Fibroblast of the aortic adventitia (primary cell): ENCODE data around the gene LDB3. TPM values are rescaled to one million over a fixed set of nuclear protein-coding genes. Genes with fewer than 3 reads are reported as not detected.

Experiments
- DNase-seq: peaks from one replicate; pipeline ENCODE4 v3.0.0-alpha.2; 2010; ENCODE audit warnings: low read depth
- H3K4me3 ChIP-seq: 2 replicates; pipeline ENCODE4 v1.5.1; 2011; ENCODE audit warnings: low read depth, mild to moderate bottlenecking, control low read depth, low read length, moderate library complexity
- total RNA-seq: library from RNA; depleted of rRNA; stranded (reverse); fragments of >200 nt; gene quantifications from 2 replicates; pipeline ENCODE4 v1.2.3, GENCODE V29; 2012; ENCODE audit warnings: low replicate concordance
- TF ChIP-seq, protein P1 (sequence below): IDR thresholded peaks from 2 replicates; pipeline ENCODE4 v1.5.1; 2011; ENCODE audit warnings: mild to moderate bottlenecking, low read length, control low read depth, inconsistent platforms; ENCODE audit not compliant: insufficient read depth

The LDB3 gene
- total RNA-seq, 1 donor: under 0.01 TPM

DNA sequence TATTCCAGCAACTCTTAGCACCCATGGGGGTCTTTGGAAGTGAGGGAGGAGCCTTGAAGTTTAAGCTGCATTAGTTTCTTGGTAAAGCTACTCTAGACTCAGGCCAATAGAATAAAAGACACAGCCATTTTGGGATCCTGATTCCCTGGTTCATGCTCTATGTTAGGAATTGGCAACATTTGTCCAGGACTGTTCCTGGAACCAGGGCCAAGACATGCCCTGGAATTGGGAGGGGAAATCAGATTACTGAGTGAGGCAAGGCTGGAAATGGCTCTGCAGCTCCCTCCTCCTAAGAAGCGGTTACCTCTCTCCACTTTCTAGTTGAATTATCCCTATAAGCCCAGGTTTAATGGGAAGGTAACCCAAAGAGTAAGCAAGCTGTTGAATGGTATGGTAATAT is 73.9 kb downstream of the LDB3 start:
- DNase-seq: no peak
- no peak overlapping the region for H3K4me3 ChIP-seq
- TF ChIP-seq, protein P1, sequence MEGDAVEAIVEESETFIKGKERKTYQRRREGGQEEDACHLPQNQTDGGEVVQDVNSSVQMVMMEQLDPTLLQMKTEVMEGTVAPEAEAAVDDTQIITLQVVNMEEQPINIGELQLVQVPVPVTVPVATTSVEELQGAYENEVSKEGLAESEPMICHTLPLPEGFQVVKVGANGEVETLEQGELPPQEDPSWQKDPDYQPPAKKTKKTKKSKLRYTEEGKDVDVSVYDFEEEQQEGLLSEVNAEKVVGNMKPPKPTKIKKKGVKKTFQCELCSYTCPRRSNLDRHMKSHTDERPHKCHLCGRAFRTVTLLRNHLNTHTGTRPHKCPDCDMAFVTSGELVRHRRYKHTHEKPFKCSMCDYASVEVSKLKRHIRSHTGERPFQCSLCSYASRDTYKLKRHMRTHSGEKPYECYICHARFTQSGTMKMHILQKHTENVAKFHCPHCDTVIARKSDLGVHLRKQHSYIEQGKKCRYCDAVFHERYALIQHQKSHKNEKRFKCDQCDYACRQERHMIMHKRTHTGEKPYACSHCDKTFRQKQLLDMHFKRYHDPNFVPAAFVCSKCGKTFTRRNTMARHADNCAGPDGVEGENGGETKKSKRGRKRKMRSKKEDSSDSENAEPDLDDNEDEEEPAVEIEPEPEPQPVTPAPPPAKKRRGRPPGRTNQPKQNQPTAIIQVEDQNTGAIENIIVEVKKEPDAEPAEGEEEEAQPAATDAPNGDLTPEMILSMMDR: no peak

DNA sequence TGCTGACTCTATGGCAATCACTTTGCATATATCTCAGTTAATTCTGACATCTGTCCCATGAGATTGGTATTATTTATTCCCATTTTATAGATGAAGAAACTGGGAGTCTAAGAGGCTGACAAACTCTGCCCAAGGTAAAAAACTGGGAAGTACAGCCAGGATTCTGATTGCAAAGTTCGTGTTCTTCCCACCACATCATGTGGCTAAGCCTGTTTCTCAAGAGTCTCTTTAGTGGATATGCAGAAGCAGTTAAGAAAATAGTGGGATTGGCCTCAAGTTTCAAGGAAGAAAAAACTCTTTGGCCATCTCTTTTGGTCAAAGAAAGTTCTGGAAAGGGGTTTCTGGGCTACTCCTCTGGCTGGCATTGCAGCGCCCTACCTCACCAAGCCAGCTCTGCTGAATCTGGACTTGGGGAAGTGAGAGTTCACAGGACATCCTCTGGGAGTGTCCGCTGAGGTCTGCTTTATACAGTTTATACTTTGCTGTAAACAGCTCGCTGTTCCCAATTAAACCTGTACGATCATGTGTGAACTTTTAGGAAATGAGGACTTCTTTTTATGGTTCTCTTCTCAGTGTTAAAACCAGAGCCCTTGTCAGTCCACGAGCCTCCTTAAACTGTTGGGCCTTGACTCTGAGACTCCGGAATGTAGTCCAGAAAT is 75.9 kb downstream of the LDB3 start:
- TF ChIP-seq, protein P1: no peak
- no peak overlapping the region for H3K4me3 ChIP-seq
- DNase-seq: peak; percentile 53

DNA sequence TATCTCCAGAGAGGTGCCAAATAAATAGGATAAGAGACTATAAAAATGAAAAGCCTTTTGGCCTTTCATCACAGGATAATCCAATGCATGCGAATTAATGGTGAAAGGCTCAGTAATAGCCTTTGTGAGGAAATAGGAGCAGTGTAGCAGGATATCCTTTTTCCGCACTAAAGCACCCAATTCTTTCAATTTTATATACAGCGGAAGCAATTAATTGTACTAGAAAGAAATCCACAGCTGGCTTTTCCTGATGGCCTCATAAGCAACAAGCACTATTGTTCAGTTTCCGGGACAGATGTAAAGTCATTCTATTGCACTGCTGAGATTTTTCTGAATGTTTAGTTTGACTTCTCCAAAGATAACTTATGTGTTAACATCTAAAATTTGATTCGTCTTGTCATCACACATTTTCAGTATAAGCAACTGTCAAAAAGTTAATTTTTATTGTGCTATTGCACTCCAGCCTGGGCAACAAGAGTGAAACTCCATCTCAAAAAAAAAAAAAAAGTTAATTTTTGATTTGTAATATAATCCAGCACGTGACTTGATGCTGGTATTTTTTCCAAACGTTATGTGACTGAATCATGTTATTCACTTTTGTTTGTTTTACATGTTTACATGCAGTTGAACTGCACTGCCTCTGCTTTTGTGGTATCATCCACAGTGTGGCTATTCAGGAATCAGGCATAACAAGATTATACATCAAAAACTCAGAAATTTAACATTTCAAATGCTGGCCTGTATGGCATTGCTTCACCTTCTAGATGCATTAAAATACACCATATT is 79.7 kb downstream of the LDB3 start:
- TF ChIP-seq, protein P1: no peak
- no peak overlapping the region for H3K4me3 ChIP-seq
- no peak for DNase-seq

DNA sequence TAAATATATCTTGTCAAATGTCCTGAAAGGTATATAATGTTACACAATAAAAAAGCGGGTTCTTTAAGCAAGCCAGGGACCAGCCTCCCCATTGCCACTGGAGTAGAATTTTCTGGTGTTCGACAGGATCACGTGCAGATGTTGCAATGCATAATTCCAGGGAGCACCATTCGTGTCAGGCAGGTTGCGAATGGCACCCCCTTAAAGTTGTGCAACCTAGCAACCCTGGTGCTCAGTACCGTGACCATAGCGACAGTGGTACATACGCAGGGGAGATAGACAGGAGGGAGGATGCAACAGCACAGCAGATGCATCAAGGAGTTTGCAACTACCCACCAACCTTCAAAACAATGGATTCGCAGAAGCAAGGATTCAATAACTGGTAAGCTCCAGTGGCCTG is 81.5 kb downstream of the LDB3 start:
- no peak overlapping the region for H3K4me3 ChIP-seq
- DNase-seq: no peak
- TF ChIP-seq, protein P1: no peak

DNA sequence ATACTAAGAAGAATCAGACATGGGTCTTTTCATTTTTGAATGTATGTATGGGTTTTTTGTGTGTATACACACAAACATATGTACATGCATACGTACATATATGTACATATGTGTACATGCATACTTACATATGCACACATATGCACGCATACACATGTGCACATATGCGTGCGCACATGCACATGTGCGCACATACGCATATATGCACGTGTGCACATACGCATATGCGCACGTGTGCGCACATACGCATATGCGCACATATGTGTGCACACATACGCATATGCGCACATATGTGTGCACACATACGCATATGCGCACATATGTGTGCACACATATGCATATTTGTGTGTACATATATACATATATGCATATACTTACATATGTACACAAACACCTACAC is 83.2 kb downstream of the LDB3 start:
- TF ChIP-seq, protein P1: no peak
- DNase-seq: no peak
- H3K4me3 ChIP-seq: no peak overlapping the region

DNA sequence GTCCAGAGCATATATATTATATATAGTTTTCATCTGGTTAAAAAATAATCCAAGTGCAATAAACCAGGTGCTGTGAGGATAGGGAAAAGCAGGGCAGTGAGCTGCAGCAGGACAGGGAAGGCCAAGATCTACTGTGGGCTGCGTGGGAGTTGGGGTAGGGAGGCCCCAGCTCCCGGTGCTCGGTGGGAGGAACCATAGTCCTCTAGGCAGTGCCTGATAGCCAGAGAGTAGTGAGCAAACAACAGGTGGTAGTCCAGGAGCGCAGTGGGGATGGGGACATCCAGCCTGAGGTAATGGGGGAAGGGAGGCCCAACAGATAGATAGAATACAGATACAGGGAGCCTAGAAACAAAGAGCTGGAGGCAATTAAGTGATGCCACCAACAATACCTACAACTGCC is 84.0 kb downstream of the LDB3 start:
- DNase-seq: no peak
- TF ChIP-seq, protein P1: no peak
- H3K4me3 ChIP-seq: no peak overlapping the region

DNA sequence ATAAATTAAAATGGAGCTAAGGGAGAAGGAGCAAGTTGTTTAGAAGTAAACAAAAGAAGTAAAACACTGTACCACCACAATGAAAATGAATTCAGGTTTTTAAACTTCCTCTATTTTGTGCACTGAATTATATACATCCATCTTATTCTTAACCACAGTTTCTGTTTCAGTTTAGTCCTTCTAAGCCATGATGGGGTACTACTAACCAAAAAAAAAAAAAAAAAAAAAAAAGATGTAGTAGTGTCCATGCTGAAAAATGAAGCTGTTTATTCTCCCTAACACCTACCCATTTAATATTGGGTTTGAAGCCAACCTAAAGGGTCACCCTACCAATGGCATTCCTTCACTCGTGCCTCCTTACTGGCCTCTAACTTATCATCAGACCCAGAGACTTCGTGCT is 84.7 kb downstream of the LDB3 start:
- TF ChIP-seq, protein P1: no peak
- H3K4me3 ChIP-seq: no peak overlapping the region
- DNase-seq: no peak
